HCEC 1CT (cell line): Measurements from ENCODE around the gene HCRT.
"Not testable (repeated sequence)": the region's sequence is repeated elsewhere in the genome, so short reads cannot be mapped to it uniquely, and the experiment has no call there.

Experiments
- DNase-seq: peaks from one replicate; pipeline ENCODE4 v3.0.0-alpha.2; 2017

HCRT gene

DNA sequence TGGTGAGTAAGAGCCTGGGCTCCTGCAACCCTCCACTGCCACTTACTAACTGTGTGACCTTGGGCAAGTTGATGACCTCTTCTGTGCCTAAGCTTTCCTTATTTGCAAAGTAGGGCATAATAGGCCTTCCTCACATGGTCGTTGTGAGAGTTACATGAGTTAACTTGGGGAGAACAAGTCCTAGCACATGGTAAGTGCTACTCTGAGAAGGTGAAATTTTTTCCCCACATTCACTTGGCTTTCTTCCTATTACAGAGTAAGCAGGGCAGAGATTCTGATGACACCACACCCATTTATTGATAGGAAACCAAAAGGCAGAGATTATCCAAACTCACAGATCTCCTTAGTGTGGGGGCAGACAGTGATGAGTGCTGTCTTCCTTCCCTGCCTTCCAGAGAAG, 5.9 kb downstream of the HCRT start:
- no peak for DNase-seq

DNA sequence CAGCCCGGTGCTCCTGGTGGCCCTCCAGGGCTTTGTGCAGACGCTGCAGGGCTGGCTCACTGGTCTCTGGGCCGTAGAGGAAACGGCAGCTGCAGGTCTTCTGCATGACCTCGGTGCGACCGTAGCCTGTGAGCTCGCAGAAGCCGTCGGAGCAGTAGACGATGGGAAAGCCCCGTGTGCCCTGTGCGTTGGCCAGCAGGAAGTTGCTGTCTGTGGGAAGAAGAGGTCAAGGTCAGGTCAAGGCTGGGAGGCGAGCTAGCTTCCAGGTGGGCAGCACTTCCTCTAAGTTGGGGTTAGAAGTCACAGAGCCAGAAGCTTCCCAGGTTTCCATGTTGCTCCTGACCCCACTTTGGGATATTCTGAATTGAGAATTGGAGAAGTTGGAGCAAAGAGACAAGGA, 6.4 kb downstream of the HCRT start:
- DNase-seq: no peak

DNA sequence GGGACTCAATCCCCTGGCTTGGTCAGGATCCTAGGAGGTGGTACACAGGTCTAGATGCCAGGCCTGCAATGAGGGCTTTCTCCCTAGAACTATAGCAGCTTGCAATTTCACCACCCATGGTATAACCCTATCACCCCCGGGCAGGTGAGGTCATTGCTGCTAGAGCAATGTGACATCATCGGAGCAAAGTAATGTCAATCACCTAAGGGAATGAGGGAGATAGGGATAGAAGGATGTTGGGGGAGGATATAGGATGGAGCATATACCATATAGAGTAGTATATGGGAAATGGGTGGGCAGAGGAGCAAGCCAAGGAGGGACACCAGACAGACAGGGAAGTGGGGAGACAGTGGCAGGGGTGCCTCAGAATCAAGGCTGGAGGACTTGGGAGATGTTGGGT, 7.6 kb downstream of the HCRT start:
- DNase-seq: no peak

- DNase-seq: no peak
These were observed 11.0 kb downstream of the HCRT start for GRCh38 chr17:42174126-42174783.

GRCh38 chr17:42171831-42172230, 13.4 kb downstream of the HCRT start:
- DNase-seq: no peak

- DNase-seq: no peak
These were observed 15.9 kb downstream of the HCRT start for GRCh38 chr17:42169351-42169750.

- DNase-seq: no peak
These were observed 17.4 kb downstream of the HCRT start for GRCh38 chr17:42167807-42168206.

DNA sequence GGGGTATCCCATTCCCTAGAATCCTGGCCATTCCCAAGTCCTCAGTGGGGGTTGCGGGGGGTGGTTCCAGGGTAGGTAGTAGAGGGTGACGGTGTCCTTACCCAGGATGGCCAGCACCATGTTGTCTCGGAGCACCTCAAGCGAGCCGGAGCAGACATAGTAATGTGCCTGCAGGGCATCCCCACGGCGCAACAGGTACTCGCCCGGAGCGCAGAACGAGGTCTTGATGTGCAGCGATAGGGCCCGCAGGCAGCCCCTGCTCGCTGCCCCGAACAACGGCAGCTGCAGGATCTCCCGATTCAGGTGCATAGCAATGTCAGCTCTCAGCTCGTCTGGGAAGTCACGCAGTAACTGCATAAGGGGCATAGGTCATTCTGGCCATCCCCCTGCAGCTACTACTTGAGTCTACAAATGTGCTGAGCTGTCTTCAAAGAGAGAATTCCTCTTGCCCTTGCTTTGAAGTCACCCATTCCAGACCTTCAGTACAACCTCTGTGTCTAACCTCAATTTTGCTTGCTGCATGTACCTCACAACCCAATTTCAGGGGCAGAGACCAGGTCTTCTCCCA, 19.0 kb downstream of the HCRT start:
- DNase-seq: no peak

- DNase-seq: no peak
These were observed 19.5 kb downstream of the HCRT start for GRCh38 chr17:42165751-42166150.

- no peak for DNase-seq
These were observed 21.4 kb downstream of the HCRT start for GRCh38 chr17:42163696-42164407.

GRCh38 chr17:42163113-42163512, 22.1 kb downstream of the HCRT start:
- DNase-seq: no peak

DNA sequence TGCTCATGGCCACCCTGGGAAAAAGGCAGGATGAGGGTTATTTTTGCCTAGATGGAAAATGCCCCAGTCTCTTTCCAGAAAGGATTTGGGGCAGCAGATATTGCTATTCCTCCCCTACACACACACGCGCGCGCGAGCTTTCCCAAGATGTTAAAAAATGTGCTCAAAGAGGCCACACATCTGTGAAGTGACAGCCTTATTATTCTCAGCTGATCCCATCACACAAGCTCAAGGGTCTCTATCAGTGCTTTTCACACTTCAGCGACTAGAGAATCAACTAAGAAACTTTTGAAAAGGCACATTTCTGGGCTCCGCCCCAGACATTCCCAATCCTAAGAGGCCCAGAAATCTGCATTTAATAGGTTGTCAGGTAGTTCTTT, 24.7 kb downstream of the HCRT start:
- DNase-seq: no peak

- DNase-seq: no peak
These were observed 25.3 kb downstream of the HCRT start for GRCh38 chr17:42159796-42160530.

DNA sequence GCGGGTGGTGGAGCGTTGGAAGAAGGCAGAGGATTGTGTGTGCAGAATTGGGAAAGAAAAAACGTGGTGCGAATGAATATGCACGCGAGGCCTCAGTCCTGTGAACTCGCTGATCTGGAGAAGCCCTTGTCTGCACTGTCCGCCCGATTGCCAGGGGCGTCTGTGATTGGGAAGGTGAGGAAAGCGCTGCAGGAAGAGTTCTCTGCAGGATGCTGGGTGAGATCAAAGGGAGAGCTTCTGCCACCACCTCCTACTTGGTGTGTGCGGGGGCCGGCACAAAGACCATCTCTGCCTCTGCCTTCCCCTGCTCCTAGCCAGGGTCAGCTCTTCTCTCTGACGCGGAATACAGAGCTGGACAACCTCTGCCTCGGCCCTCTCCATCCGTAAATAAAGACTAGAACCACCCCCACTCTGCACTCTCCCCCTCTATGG, 29.6 kb downstream of the HCRT start:
- DNase-seq: no peak

DNA sequence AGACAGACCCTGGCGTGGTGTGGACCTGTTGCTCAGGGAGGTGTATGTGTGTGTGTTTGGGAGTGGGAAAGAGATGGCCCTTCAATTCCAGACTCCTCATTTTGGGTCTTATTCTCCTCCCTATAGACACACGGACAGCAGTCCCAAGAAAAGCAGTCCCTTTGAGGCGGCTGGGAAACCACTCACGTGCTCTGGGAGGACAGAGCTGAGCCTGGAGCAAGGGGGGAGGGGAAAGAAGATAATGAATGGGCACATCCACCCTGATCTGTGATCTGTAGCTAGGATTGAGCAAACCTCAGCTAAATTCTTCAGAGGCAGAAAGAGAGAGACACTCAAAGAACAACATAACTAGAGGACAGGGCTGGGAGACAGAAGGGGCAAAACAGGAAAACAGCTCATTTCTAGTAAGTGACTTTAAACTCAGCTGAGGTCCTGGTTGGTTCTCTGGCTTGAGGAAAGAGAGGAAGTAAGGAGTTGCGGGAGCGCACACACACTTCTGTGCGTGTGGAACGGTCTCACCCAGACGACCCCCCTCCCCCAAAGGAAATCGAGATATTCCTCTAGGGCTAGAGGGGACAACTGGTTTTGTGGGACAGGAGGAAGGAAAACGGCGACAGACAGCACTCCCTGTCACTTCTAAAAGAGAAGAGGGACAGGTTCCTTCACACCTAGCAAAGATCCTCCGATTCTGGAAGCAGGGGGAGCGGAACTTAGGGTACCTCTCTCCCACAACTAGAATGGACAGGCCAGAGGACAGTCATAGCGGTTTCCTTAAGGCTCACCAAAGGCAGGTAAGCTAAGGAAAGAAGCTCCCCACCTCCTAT, 31.1 kb downstream of the HCRT start:
- DNase-seq: no peak

DNA sequence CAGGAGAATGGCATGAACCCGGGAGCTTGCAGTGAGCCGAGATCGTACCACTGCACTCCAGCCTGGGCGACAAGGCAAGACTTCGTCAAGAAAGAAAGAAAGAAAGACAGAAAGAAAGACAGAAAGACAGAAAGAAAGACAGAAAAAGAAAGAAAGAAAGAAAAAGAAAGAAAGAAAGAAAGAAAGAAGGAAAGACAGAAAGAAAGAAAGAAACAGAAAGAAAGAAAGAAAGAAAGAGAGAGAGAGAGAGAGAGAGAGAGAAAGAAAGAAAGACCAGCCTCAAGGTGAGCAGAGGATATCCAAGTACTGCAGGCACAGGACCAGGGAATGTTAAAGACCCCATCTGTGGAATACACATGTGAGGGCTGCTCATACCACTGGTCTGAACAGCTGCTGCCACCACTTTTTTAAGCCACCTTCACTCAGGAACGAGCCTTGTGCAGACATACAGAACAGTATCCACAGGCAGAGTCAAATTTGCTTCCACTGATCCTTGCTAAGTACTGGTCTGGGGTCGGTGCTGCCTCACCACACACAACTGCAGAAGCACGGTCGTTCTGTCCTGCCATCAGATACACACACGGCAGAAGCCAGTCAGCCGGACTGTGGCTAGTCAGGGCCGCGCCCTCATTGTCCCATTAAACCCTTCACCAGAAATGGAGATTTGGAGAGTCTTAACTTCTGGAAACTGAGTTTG, 38.2 kb downstream of the HCRT start:
- DNase-seq: no peak

- DNase-seq: not testable (repeated sequence)
These were observed 42.1 kb downstream of the HCRT start for GRCh38 chr17:42143138-42143537.

GRCh38 chr17:42142371-42142896, 42.8 kb downstream of the HCRT start:
- DNase-seq: no peak

GRCh38 chr17:42141382-42141781, 43.9 kb downstream of the HCRT start:
- no peak for DNase-seq

DNA sequence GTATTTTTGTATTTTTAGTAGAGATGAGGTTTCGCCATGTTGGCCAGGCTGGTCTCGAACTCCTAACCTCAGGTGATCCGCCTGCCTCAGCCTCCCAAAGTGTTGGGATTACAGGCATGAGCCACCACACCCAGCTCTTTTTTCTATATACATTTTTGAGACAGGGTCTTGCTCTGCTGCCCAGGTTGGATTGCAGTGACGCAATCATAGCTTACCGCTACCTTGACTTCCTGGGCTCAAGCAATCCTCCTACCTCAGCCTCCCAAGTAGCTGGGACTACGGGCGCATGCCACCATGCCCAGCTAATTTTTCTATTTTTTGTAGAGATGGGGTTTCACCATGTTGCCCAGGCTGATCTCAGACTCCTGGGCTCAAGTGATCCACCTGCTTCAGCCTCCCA, 44.6 kb downstream of the HCRT start:
- DNase-seq: not testable (repeated sequence)

DNA sequence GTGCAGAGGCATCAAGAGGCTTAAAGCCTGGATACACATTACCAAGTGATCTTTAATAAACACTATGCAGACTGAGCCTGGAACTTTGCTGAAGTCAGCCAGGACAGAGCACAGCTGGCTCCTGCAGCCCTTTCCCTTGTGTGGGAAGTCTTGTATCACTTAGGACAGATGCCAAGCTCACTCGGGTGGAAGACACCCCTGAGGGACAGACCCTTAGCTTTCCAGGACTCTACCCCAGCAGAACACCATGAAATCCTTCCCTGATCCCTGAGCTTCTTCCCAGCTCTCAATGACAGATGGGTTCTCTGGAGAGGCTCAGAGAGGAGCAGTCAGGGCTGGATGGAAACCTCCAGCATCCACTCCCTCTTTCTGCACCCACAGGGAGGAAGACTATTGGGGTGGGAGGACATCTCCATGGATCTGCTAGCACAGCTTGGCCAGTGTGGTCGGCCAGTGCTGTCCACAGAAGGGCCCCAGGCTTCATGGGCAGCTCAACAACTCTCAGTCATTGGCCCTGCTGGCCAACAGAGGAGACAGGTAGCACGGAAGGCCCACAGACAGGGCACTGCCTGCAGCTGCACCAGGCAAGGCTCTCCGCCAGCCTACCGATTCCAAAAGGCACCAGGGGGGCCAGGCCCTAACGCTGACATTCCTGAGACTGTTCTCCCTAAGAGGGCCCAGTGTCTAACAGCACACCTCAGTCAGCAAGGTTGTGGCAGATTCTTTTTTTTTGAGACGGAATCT, 46.3 kb downstream of the HCRT start:
- DNase-seq: no peak
